WTC11 (cell line): ENCODE data around the gene M6PR.

Experiments
- CREB1 ChIP-seq: sonication (generic); formaldehyde crosslinking; IDR thresholded peaks from 2 replicates; pipeline ENCODE4 v1.8.0; 2023; ENCODE audit warnings: mild to moderate bottlenecking, missing genetic modification reagents
- E2F4 ChIP-seq: sonication (generic); formaldehyde crosslinking; IDR thresholded peaks from 2 replicates; pipeline ENCODE4 v1.8.1; 2022; ENCODE audit warnings: low read depth, mild to moderate bottlenecking, moderate library complexity, missing genetic modification reagents, borderline replicate concordance
- KAT7 ChIP-seq: sonication (generic); formaldehyde crosslinking; IDR thresholded peaks from 2 replicates; pipeline ENCODE4 v1.8.1; 2023; ENCODE audit warnings: missing genetic modification reagents, mild to moderate bottlenecking, borderline replicate concordance
- MAX ChIP-seq: sonication (generic); formaldehyde crosslinking; IDR thresholded peaks from 2 replicates; pipeline ENCODE4 v1.8.0; 2022; ENCODE audit warnings: mild to moderate bottlenecking, missing genetic modification reagents
- NFYB ChIP-seq: sonication (generic); formaldehyde crosslinking; conservative IDR thresholded peaks from 2 replicates; pipeline ENCODE4 v1.8.0; 2022; ENCODE audit warnings: low read depth, missing genetic modification reagents
- NR2C2 ChIP-seq: sonication (generic); formaldehyde crosslinking; IDR thresholded peaks from 2 replicates; pipeline ENCODE4 v1.8.0; 2022; ENCODE audit warnings: mild to moderate bottlenecking, missing genetic modification reagents
- TEAD4 ChIP-seq: sonication (generic); formaldehyde crosslinking; IDR thresholded peaks from 2 replicates; pipeline ENCODE4 v1.8.0; 2022; ENCODE audit warnings: mild to moderate bottlenecking, missing genetic modification reagents
- ZNF317 ChIP-seq: sonication (generic); formaldehyde crosslinking; IDR thresholded peaks from 2 replicates; pipeline ENCODE4 v1.8.1; 2023; ENCODE audit warnings: low read depth, mild to moderate bottlenecking, moderate library complexity, missing genetic modification reagents, borderline replicate concordance
- TF ChIP-seq, protein P1 (sequence below): fragments of 200-600 bp; IDR thresholded peaks from 2 replicates; pipeline ENCODE4 v1.8.0; 2022; ENCODE audit warnings: antibody characterized with exemption
- TF ChIP-seq, protein P2 (sequence below): sonication (generic); formaldehyde crosslinking; IDR thresholded peaks from 2 replicates; pipeline ENCODE4 v1.8.1; 2022; ENCODE audit warnings: low read depth, missing genetic modification reagents, borderline replicate concordance

GRCh38 chr12:8956073-8956472 is 6.6 kb upstream of the M6PR start:
- TF ChIP-seq NR2C2 (no peak), TEAD4 (no peak), KAT7 (no peak), E2F4 (CRISPR knock-in tag) (no peak), MAX (no peak), NFYB (CRISPR knock-in tag) (no peak), ZNF317 (CRISPR knock-in tag) (no peak), CREB1 (CRISPR knock-in tag) (no peak)
- TF ChIP-seq, protein P1, sequence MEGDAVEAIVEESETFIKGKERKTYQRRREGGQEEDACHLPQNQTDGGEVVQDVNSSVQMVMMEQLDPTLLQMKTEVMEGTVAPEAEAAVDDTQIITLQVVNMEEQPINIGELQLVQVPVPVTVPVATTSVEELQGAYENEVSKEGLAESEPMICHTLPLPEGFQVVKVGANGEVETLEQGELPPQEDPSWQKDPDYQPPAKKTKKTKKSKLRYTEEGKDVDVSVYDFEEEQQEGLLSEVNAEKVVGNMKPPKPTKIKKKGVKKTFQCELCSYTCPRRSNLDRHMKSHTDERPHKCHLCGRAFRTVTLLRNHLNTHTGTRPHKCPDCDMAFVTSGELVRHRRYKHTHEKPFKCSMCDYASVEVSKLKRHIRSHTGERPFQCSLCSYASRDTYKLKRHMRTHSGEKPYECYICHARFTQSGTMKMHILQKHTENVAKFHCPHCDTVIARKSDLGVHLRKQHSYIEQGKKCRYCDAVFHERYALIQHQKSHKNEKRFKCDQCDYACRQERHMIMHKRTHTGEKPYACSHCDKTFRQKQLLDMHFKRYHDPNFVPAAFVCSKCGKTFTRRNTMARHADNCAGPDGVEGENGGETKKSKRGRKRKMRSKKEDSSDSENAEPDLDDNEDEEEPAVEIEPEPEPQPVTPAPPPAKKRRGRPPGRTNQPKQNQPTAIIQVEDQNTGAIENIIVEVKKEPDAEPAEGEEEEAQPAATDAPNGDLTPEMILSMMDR: no peak
- TF ChIP-seq, protein P2, sequence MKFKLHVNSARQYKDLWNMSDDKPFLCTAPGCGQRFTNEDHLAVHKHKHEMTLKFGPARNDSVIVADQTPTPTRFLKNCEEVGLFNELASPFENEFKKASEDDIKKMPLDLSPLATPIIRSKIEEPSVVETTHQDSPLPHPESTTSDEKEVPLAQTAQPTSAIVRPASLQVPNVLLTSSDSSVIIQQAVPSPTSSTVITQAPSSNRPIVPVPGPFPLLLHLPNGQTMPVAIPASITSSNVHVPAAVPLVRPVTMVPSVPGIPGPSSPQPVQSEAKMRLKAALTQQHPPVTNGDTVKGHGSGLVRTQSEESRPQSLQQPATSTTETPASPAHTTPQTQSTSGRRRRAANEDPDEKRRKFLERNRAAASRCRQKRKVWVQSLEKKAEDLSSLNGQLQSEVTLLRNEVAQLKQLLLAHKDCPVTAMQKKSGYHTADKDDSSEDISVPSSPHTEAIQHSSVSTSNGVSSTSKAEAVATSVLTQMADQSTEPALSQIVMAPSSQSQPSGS: no peak
